AG09319 (cell line): ENCODE measurements around the gene TMEM108.

Experiments
- DNase-seq: peaks from one replicate; pipeline ENCODE4 v3.0.0-alpha.2; 2010; ENCODE audit warnings: low read depth; ENCODE audit errors: extremely low read depth
- TF ChIP-seq, protein P1 (sequence below): IDR thresholded peaks from 2 replicates; pipeline ENCODE4 v1.5.1; 2011; ENCODE audit warnings: low read depth, mild to moderate bottlenecking, inconsistent platforms, low read length, moderate library complexity

Gene TMEM108

DNA sequence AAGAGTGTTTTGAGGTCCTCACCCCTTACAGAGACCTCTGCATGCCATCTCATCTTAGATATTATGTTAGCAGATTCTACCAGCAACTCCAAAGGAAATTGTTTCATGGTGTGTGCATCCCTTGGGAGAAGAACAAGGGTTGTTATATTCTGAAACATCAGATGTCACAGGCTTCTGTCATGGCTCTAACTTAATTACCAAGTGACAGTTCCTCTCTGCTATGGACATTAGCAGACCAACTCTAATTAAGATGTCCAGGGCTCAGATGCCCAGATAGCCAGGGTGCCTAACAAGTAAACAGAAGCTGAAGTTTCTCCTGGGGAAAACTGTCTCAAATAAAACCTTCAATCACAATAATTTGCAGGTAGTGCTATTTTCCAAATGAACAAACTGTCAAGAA, 208.6 kb downstream of the TMEM108 start:
- TF ChIP-seq, protein P1, sequence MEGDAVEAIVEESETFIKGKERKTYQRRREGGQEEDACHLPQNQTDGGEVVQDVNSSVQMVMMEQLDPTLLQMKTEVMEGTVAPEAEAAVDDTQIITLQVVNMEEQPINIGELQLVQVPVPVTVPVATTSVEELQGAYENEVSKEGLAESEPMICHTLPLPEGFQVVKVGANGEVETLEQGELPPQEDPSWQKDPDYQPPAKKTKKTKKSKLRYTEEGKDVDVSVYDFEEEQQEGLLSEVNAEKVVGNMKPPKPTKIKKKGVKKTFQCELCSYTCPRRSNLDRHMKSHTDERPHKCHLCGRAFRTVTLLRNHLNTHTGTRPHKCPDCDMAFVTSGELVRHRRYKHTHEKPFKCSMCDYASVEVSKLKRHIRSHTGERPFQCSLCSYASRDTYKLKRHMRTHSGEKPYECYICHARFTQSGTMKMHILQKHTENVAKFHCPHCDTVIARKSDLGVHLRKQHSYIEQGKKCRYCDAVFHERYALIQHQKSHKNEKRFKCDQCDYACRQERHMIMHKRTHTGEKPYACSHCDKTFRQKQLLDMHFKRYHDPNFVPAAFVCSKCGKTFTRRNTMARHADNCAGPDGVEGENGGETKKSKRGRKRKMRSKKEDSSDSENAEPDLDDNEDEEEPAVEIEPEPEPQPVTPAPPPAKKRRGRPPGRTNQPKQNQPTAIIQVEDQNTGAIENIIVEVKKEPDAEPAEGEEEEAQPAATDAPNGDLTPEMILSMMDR: no peak
- no peak for DNase-seq

- DNase-seq: no peak
- TF ChIP-seq, protein P1: no peak
Measured at GRCh38 chr3:133248389-133248788, 210.2 kb downstream of the TMEM108 start.

- DNase-seq: no peak
- TF ChIP-seq, protein P1: no peak
Measured at GRCh38 chr3:133249490-133249889, 211.3 kb downstream of the TMEM108 start.

GRCh38 chr3:133254151-133254550, 216.0 kb downstream of the TMEM108 start:
- TF ChIP-seq, protein P1: no peak
- no peak for DNase-seq

GRCh38 chr3:133254716-133255115, 216.5 kb downstream of the TMEM108 start:
- no peak for DNase-seq
- TF ChIP-seq, protein P1: no peak

GRCh38 chr3:133256787-133257483, 218.7 kb downstream of the TMEM108 start:
- DNase-seq: no peak
- TF ChIP-seq, protein P1: no peak

DNA sequence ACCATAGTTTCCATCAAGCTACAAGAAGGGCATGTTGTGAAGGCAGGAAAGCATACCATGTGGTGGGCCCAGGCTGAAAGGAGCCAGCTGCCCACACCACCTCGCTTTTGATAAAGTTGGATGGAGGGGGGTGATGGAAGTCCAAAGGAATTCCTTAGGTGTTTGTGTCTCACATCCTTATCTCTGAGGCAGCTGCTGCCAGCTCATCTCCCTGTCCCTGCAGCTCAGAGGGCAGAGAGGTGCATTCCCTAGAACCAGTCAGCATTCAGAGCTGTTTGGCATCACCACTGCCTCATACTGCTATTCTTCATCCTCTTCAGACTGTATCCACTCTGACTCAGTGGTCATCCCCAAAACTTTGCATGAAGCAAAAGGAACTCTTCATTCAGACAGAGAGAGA, 220.2 kb downstream of the TMEM108 start:
- TF ChIP-seq, protein P1: no peak
- DNase-seq: no peak
